Stimulated activated CD8-positive, alpha-beta memory T cell treated with anti-CD3 and anti-CD28 coated beads, Interleukin-7, amount 100 ng/mL, for 4 hours (primary cell): ENCODE data around the gene ARHGAP40.
"Not testable (repeated sequence)": the region's sequence is repeated elsewhere in the genome, so short reads cannot be mapped to it uniquely, and the experiment has no call there.

ENCODE experiments used
- DNase-seq, 2 donors: peaks; one replicate each; pipeline ENCODE4 v3.0.0-alpha.2; 2020; ENCODE audit warnings: low read depth in 2 of 2

The ARHGAP40 gene

GRCh38 chr20:38588303-38588702 lies 13.3 kb upstream of the ARHGAP40 start:
- DNase-seq = no peak

- no peak for DNase-seq
Measured at GRCh38 chr20:38589351-38589750, 12.3 kb upstream of the ARHGAP40 start.

- DNase-seq = no peak
Measured at GRCh38 chr20:38589967-38590675, 11.5 kb upstream of the ARHGAP40 start.

GRCh38 chr20:38590676-38591473 lies 10.7 kb upstream of the ARHGAP40 start:
- DNase-seq = no peak

- DNase-seq = no peak
Measured at GRCh38 chr20:38591474-38592410, 9.9 kb upstream of the ARHGAP40 start.

GRCh38 chr20:38592411-38592790 lies 9.2 kb upstream of the ARHGAP40 start:
- not testable (repeated sequence) for DNase-seq

GRCh38 chr20:38594281-38594680 lies 7.3 kb upstream of the ARHGAP40 start:
- DNase-seq = not testable (repeated sequence)

- not testable (repeated sequence) for DNase-seq
Measured at GRCh38 chr20:38595886-38596285, 5.7 kb upstream of the ARHGAP40 start.

- no peak for DNase-seq
Measured at GRCh38 chr20:38599410-38599882, 2.2 kb upstream of the ARHGAP40 start.

GRCh38 chr20:38600057-38600456 lies 1.6 kb upstream of the ARHGAP40 start:
- DNase-seq = no peak

GRCh38 chr20:38602185-38602581 lies 574 bp downstream of the ARHGAP40 start:
- DNase-seq = no peak

GRCh38 chr20:38603286-38603685 lies 1.7 kb downstream of the ARHGAP40 start:
- DNase-seq = no peak

- no peak for DNase-seq
Measured at GRCh38 chr20:38604873-38605303, 3.3 kb downstream of the ARHGAP40 start.

- DNase-seq = no peak
Measured at GRCh38 chr20:38607351-38607750, 5.7 kb downstream of the ARHGAP40 start.

- DNase-seq = no peak
Measured at GRCh38 chr20:38608188-38608587, 6.6 kb downstream of the ARHGAP40 start.

- DNase-seq = no peak
Measured at GRCh38 chr20:38609815-38610214, 8.2 kb downstream of the ARHGAP40 start.

GRCh38 chr20:38610521-38610920 lies 8.9 kb downstream of the ARHGAP40 start:
- DNase-seq = no peak

GRCh38 chr20:38612751-38613515 lies 11.3 kb downstream of the ARHGAP40 start:
- DNase-seq = no peak

GRCh38 chr20:38615283-38615682 lies 13.7 kb downstream of the ARHGAP40 start:
- no peak for DNase-seq

GRCh38 chr20:38616457-38616856 lies 14.8 kb downstream of the ARHGAP40 start:
- no peak for DNase-seq
